Measurements from ENCODE around the gene ANKRD35.

DNA sequence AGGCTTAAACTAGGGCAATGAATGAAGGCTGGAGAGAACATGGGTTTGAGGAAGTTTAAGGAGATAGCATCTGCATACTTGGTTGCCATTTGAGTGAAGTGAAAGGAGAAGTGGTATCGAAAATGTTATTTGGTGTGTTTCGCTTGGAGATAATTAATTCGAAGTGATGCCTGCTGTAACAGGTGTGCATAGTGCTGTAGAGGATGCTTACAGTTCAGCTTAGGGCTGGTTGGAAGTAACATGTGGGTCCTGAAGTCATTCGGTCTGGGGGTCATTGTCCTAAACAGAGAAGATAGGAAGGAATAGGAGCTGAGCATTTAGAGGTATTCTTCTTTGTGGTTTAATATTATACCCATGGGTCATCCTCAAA is 40.5 kb downstream of the ANKRD35 start:
- TF ChIP-seq ZNF274 (IDR thresholded peaks at IDR 0.05; ENCODE audit: low read depth, low read length) (no peak), YY1 (IDR thresholded peaks at IDR 0.05; ENCODE audit: insufficient read depth, insufficient read length) (no peak), SUZ12 (IDR thresholded peaks at IDR 0.05; ENCODE audit: extremely low read depth, insufficient read depth, insufficient read length) (no peak)
